SK-N-SH (cell line): ENCODE data around the gene ADAMTS14. TPM values are rescaled to one million over a fixed set of nuclear protein-coding genes. Genes with fewer than 3 reads are reported as not detected.

Experiments used
- CTCF ChIA-PET: fragments of 300-600, 350-600 bp; formaldehyde crosslinking; extraction: SDS; loops from one replicate; lab custom pipeline; 2021; lab: Yijun Ruan, JAX
- POLR2A ChIA-PET: fragments of 350-600 bp; sonication (Branson Sonifier 250); formaldehyde crosslinking; extraction: SDS; loops from one replicate; lab custom pipeline; 2020; ENCODE audit warnings: antibody characterized with exemption, inconsistent platforms; lab: Yijun Ruan, JAX
- DNase-seq: peaks from one replicate; pipeline ENCODE4 v3.0.0; 2012
- H2AFZ ChIP-seq: fragments of 200-600 bp; sonication (generic); 2 replicates; pipeline ENCODE4 v1.8.1; 2016; ENCODE audit warnings: antibody characterized with exemption, mild to moderate bottlenecking, low read depth
- H3F3A ChIP-seq: fragments of 200-600 bp; sonication (generic); replicated peaks from 2 replicates; pipeline ENCODE3; 2016; ENCODE audit warnings: antibody characterized with exemption, mild to moderate bottlenecking; ENCODE audit not compliant: insufficient read depth
- H3K27ac ChIP-seq, 2 experiments: fragments of 200-500 bp in 1 of 2; fragments of 200-600 bp in 1 of 2; sonication (Bioruptor generic) in 1 of 2; sonication (generic), shearing (Covaris generic) in 1 of 2; 2 replicates each; pipeline versions ENCODE4 v1.5.1 to v1.6.1; 2014 to 2016; ENCODE audit warnings: low read depth in 2 of 2, inconsistent platforms in 1 of 2, low read length in 1 of 2, mild to moderate bottlenecking in 1 of 2, mixed read lengths in 1 of 2
- H3K27me3 ChIP-seq: fragments of 200-600 bp; sonication (generic), shearing (Covaris generic); 2 replicates; pipeline ENCODE4 v1.6.1; 2016; ENCODE audit warnings: mixed run types; ENCODE audit not compliant: insufficient read depth
- H3K36me3 ChIP-seq, 2 experiments: fragments of 200-500 bp in 1 of 2; fragments of 200-600 bp in 1 of 2; sonication (Bioruptor generic) in 1 of 2; sonication (generic) in 1 of 2; replicated peaks in 1 of 2; 2 replicates each; pipeline versions ENCODE3 to v1.5.1; 2014 to 2016; ENCODE audit warnings: low read length in 1 of 2, mild to moderate bottlenecking in 1 of 2; ENCODE audit not compliant: insufficient read depth in 2 of 2, control insufficient read depth in 1 of 2
- H3K4me1 ChIP-seq, 2 experiments: fragments of 200-500 bp in 1 of 2; fragments of 200-600 bp in 1 of 2; sonication (Bioruptor generic) in 1 of 2; sonication (generic), shearing (Covaris generic) in 1 of 2; 2 replicates each; pipeline versions ENCODE4 v1.5.1 to v1.6.1; 2014 to 2016; ENCODE audit warnings: low read depth in 1 of 2, low read length in 1 of 2, mixed run types in 1 of 2; ENCODE audit not compliant: insufficient read depth in 2 of 2, control insufficient read depth in 1 of 2
- H3K4me2 ChIP-seq: fragments of 200-600 bp; sonication (generic), shearing (Covaris generic); 2 replicates; pipeline ENCODE4 v1.6.1; 2017; ENCODE audit warnings: mixed run types
- H3K4me3 ChIP-seq, 2 experiments: fragments of 200-500 bp in 1 of 2; fragments of 200-600 bp in 1 of 2; sonication (Bioruptor generic) in 1 of 2; sonication (generic), shearing (Covaris generic) in 1 of 2; 2 replicates each; pipeline versions ENCODE4 v1.5.1 to v1.8.1; 2014 to 2016; ENCODE audit warnings: low read depth in 2 of 2, inconsistent platforms in 1 of 2, low read length in 1 of 2, mild to moderate bottlenecking in 1 of 2, mixed read lengths in 1 of 2, moderate library complexity in 1 of 2
- H3K79me2 ChIP-seq: fragments of 200-600 bp; sonication (generic); 2 replicates; pipeline ENCODE4 v1.8.1; 2017; ENCODE audit warnings: mild to moderate bottlenecking; ENCODE audit not compliant: insufficient read depth
- H3K9ac ChIP-seq: fragments of 200-600 bp; sonication (generic); 2 replicates; pipeline ENCODE4 v1.6.1; 2017; ENCODE audit warnings: mixed run types
- H3K9me2 ChIP-seq: fragments of 200-600 bp; sonication (generic); 2 replicates; pipeline ENCODE4 v1.6.1; 2017; ENCODE audit warnings: mixed run types
- H3K9me3 ChIP-seq: fragments of 200-600 bp; sonication (generic); 2 replicates; pipeline ENCODE4 v1.6.1; 2017; ENCODE audit warnings: mixed run types, mild to moderate bottlenecking, moderate library complexity
- H4K20me1 ChIP-seq: fragments of 200-600 bp; sonication (generic); 2 replicates; pipeline ENCODE4 v1.6.1; 2017; ENCODE audit warnings: mild to moderate bottlenecking, mixed run types; ENCODE audit not compliant: insufficient read depth
- FOXM1 ChIP-seq: IDR thresholded peaks from 2 replicates; pipeline ENCODE4 v1.4.0; 2012; ENCODE audit warnings: low read depth, mild to moderate bottlenecking
- MXI1 ChIP-seq: IDR thresholded peaks from 2 replicates; pipeline ENCODE4 v1.6.1; 2012; ENCODE audit warnings: mild to moderate bottlenecking, low read depth, low read length, improper control_type of control experiment
- NRF1 ChIP-seq: IDR thresholded peaks from 2 replicates; pipeline ENCODE4 v1.6.1; 2012; ENCODE audit warnings: low read depth, mild to moderate bottlenecking, low read length
- SMC3 ChIP-seq: IDR thresholded peaks from 2 replicates; pipeline ENCODE4 v1.6.1; 2012; ENCODE audit warnings: low read depth, low read length, improper control_type of control experiment
- TCF12 ChIP-seq: IDR thresholded peaks from 2 replicates; pipeline ENCODE4 v1.4.0; 2012
- TEAD4 ChIP-seq: IDR thresholded peaks from 2 replicates; pipeline ENCODE4 v1.4.0; 2012; ENCODE audit warnings: mild to moderate bottlenecking, borderline replicate concordance; ENCODE audit not compliant: insufficient read depth
- YY1 ChIP-seq: IDR thresholded peaks from 2 replicates; pipeline ENCODE4 v1.4.0; 2012; ENCODE audit warnings: low read depth, mild to moderate bottlenecking
- WGBS: methylation state at CpG from one replicate; pipeline ENCODE4 v1.1.6; 2017; ENCODE audit warnings: low lambda C conversion rate; 5-methylcytosine and 5-hydroxymethylcytosine counted together
- polyA plus RNA-seq, 3 experiments: library from polyadenylated mRNA; depleted of rRNA; stranded (reverse); fragments of >200 nt; gene quantifications; 2 replicates each; pipeline ENCODE4 v1.2.3, GENCODE V29; 2012

Gene ADAMTS14
- polyA plus RNA-seq, 1 of the 3 experiments (the other 2 are of a cell fraction): 1.1 TPM

GRCh38 chr10:70774810-70775678 is 102.7 kb downstream of the ADAMTS14 start:
- ChIA-PET POLR2A (interaction anchor here (0.6 kb wide), 1 partner anchor 38 kb away, joined by 5 read pairs; no protein-coding TSS in a partner anchor), CTCF (interaction anchor here (2.5 kb wide), 1 partner anchor 16 kb away, joined by 11 read pairs; no protein-coding TSS in a partner anchor)
- Histone ChIP-seq H3K4me1 (peaks cover 0 to 10% of the 10 kb centered on the region in 2 experiments; a peak in 1 of 4 replicates), H2AFZ (no peak overlapping the region), H3K4me2 (no peak overlapping the region), H4K20me1 (no peaks in the 10 kb centered on the region), H3K27me3 (no peaks in the 10 kb centered on the region; the same call in 1 of the 2 replicates), H3F3A (no peaks in the 10 kb centered on the region), H3K9me2 (no peaks in the 10 kb centered on the region), H3K9me3 (no peaks in the 10 kb centered on the region), H3K4me3 (no peak overlapping the region), H3K9ac (no peak overlapping the region), H3K36me3 (no peaks in the 10 kb centered on the region), H3K27ac (no peak overlapping the region), H3K79me2 (no peaks in the 10 kb centered on the region)
- DNase-seq: peak; percentile 12
- TF ChIP-seq FOXM1: no peak
- no peak for TF ChIP-seq YY1
- no peak for TF ChIP-seq NRF1
- TF ChIP-seq TEAD4: no peak
- 43% methylated on average over 3 of the region's 14 CpGs for WGBS

GRCh38 chr10:70775679-70776454 is 103.6 kb downstream of the ADAMTS14 start:
- Histone ChIP-seq H3K9ac (no peak overlapping the region), H3K27ac (no peak overlapping the region), H3K4me3 (no peak overlapping the region), H3K79me2 (no peaks in the 10 kb centered on the region), H3K4me1 (peaks cover 0 to 10% of the 10 kb centered on the region in 2 experiments; a peak in 1 of 4 replicates), H3K9me3 (no peaks in the 10 kb centered on the region), H2AFZ (no peak overlapping the region), H3K9me2 (no peaks in the 10 kb centered on the region), H4K20me1 (no peaks in the 10 kb centered on the region), H3K27me3 (no peaks in the 10 kb centered on the region; the same call in 1 of the 2 replicates), H3K36me3 (no peaks in the 10 kb centered on the region), H3K4me2 (no peak overlapping the region), H3F3A (no peaks in the 10 kb centered on the region)
- 55% methylated on average over 5 of the region's 13 CpGs for WGBS
- peak; percentile 7 for DNase-seq
- CTCF ChIA-PET: no interaction called here
- TF ChIP-seq TCF12 (no peak), MXI1 (no peak)
- POLR2A ChIA-PET: no interaction called here

GRCh38 chr10:70776455-70777005 is 104.2 kb downstream of the ADAMTS14 start:
- Histone ChIP-seq H3K4me1 (peaks cover 0 to 10% of the 10 kb centered on the region in 2 experiments; a peak in 1 of 4 replicates), H4K20me1 (no peaks in the 10 kb centered on the region), H3K9ac (no peak overlapping the region), H3K4me3 (no peak overlapping the region), H3K9me2 (no peaks in the 10 kb centered on the region), H3K79me2 (no peaks in the 10 kb centered on the region), H3K36me3 (no peaks in the 10 kb centered on the region), H2AFZ (no peak overlapping the region), H3K9me3 (no peaks in the 10 kb centered on the region), H3K4me2 (no peak overlapping the region), H3F3A (no peaks in the 10 kb centered on the region), H3K27me3 (no peaks in the 10 kb centered on the region), H3K27ac (no peak overlapping the region)
- ChIA-PET POLR2A (no interaction called here), CTCF (no interaction called here)
- 54% methylated on average over 6 of the region's 11 CpGs for WGBS
- DNase-seq: no peak
- TF ChIP-seq SMC3: no peak
